Tibial nerve (tissue), 4 donors: ENCODE measurements around the gene SLC25A43. TPM values are rescaled to one million over a fixed set of nuclear protein-coding genes. Genes with fewer than 3 reads are reported as not detected.
"Not testable (repeated sequence)": the region's sequence is repeated elsewhere in the genome, so short reads cannot be mapped to it uniquely, and the experiment has no call there.

ENCODE experiments used
- DNase-seq, 2 donors: peaks; one replicate each; pipeline ENCODE4 v3.0.0-alpha.2; 2019; ENCODE audit warnings: low spot score in 2 of 2
- H3K27ac ChIP-seq, 4 donors: fragments of 200-600 bp; sonication (generic) in 3 of 4; one replicate each; pipeline ENCODE4 v1.5.1; 2017 to 2019; ENCODE audit warnings: mild to moderate bottlenecking in 1 of 4
- H3K27me3 ChIP-seq, 2 donors: fragments of 200-600 bp; sonication (generic) in 1 of 2; one replicate each; pipeline versions ENCODE4 v1.5.1 to v1.6.0; 2017 to 2019
- H3K36me3 ChIP-seq, 3 donors: fragments of 200-600 bp; sonication (generic); one replicate each; pipeline ENCODE4 v1.5.1; 2018 to 2019
- H3K4me1 ChIP-seq, 4 donors: fragments of 200-600 bp; sonication (generic) in 3 of 4; one replicate each; pipeline ENCODE4 v1.5.1; 2017 to 2019
- H3K4me3 ChIP-seq, 4 donors: fragments of 200-600 bp; sonication (generic) in 3 of 4; one replicate each; pipeline ENCODE4 v1.5.1; 2017 to 2019; ENCODE audit warnings: mild to moderate bottlenecking in 1 of 4, moderate library complexity in 1 of 4
- H3K9me3 ChIP-seq, 4 donors: fragments of 200-600 bp; sonication (generic) in 3 of 4; one replicate each; pipeline ENCODE4 v1.5.1; 2017 to 2019
- CTCF ChIP-seq, 5 experiments: fragments of 200-600 bp in 3 of 5; fragments of 450-650 bp in 2 of 5; sonication (generic) in 3 of 5; IDR thresholded peaks; one replicate each; pipeline ENCODE4 v1.5.1; 2016 to 2019; ENCODE audit warnings: antibody characterized with exemption in 5 of 5, mild to moderate bottlenecking in 3 of 5, moderate library complexity in 2 of 5
- EP300 ChIP-seq, 2 donors: sonication (generic); formaldehyde crosslinking; IDR thresholded peaks; one replicate each; pipeline ENCODE4 v1.6.1; 2017; ENCODE audit warnings: antibody characterized with exemption in 2 of 2, mild to moderate bottlenecking in 1 of 2
- POLR2A ChIP-seq, 2 donors: fragments of 450-650 bp; IDR thresholded peaks; one replicate each; pipeline ENCODE4 v1.6.1; 2017; ENCODE audit warnings: antibody characterized with exemption in 2 of 2, mild to moderate bottlenecking in 2 of 2, moderate library complexity in 2 of 2
- WGBS, 2 donors: methylation state at CpG; one replicate each; pipeline ENCODE4 v1.1.5; 2018; 5-methylcytosine and 5-hydroxymethylcytosine counted together
- total RNA-seq, 4 donors: library from RNA; depleted of rRNA; stranded (reverse); fragments of >200 nt; gene quantifications; one replicate each; pipeline ENCODE4 v1.1.0, GENCODE V29; 2016

Gene SLC25A43
- total RNA-seq, 4 donors from 2014 or later: 37.8 to 46.8 (median 45.5) TPM

DNA sequence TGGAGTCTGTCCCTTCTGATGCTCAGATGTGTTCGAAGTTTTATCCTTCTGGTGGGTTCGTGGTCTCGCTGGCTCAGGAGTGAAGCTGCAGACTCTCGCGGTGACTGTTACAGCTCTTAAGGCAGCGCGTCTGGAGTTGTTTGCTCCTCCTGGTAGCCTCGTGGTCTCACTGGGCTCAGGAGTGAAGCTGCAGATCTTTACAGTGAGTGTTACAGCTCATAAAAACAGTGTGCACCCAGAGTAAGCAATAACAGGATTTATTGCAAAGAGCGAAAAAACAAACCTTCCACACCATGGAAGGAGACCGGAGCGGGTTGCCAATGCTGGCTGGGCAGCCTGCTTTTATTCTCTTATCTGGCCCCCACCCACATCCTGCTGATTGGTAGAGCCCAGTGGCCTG is 87.6 kb downstream of the SLC25A43 start:
- no peak for DNase-seq
- Histone ChIP-seq H3K27me3 (no peaks in the 10 kb centered on the region), H3K27ac (no peak overlapping the region), H3K36me3 (no peaks in the 10 kb centered on the region), H3K4me3 (no peak overlapping the region), H3K9me3 (no peaks in the 10 kb centered on the region), H3K4me1 (no peaks in the 10 kb centered on the region)
- no peak for TF ChIP-seq CTCF (IDR thresholded peaks at IDR 0.05)
- WGBS, 2 donors: 60 to 73% methylated on average over 2 to 11 of the region's 11 CpGs

- not testable (repeated sequence) for H3K36me3 ChIP-seq, H3K4me3 ChIP-seq, H3K9me3 ChIP-seq, H3K27me3 ChIP-seq, H3K27ac ChIP-seq, DNase-seq, H3K4me1 ChIP-seq
- whole genome bisulfite sequencing, 2 donors: 91% methylated on average over 22 of the region's 24 CpGs; no CpG with 5 or more reads in 1 of the 2 donors
These were observed 88.6 kb downstream of the SLC25A43 start for GRCh38 chrX:119487766-119488165.

DNA sequence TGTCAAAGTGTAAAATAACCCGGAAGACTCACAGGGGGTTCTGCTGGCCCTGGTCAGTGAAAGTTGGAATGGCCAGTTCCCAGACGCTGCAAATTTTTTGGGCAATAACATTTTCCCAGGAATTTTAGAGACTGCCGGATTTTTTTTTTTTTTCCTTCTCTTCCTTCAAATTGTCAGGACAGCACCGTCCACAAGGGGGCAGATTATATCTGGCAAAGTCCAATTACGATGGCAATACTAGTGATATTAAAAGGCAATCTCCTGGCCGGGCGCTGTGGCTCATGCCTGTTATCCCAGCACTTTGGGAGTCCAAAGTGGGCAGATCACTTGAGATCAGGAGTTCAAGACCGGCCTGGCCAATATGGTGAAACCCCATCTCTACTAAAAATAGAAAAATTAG is 89.6 kb downstream of the SLC25A43 start:
- Histone ChIP-seq H3K36me3 (no peaks in the 10 kb centered on the region), H3K27me3 (no peaks in the 10 kb centered on the region), H3K4me1 (no peaks in the 10 kb centered on the region), H3K27ac (no peak overlapping the region), H3K9me3 (no peaks in the 10 kb centered on the region), H3K4me3 (no peak overlapping the region)
- peak; percentile 26 to 72 for DNase-seq
- TF ChIP-seq POLR2A (IDR thresholded peaks at IDR 0.05): no peak
- TF ChIP-seq EP300 (IDR thresholded peaks at IDR 0.05): no peak
- peak; percentile 43 to 51 (median 49) for TF ChIP-seq CTCF (IDR thresholded peaks at IDR 0.05)
- 16 to 39% methylated on average over 8 of the region's 8 CpGs for WGBS, 2 donors

GRCh38 chrX:119489212-119490074 is 90.3 kb downstream of the SLC25A43 start:
- no peak overlapping the region for H3K4me3 ChIP-seq
- no peaks in the 10 kb centered on the region for H3K36me3 ChIP-seq
- no peak overlapping the region for H3K27ac ChIP-seq
- no peaks in the 10 kb centered on the region for H3K9me3 ChIP-seq
- H3K27me3 ChIP-seq: no peaks in the 10 kb centered on the region
- DNase-seq: no peak
- 87 to 88% methylated on average over 13 of the region's 13 CpGs for WGBS, 2 donors
- H3K4me1 ChIP-seq: no peaks in the 10 kb centered on the region
- TF ChIP-seq POLR2A (IDR thresholded peaks at IDR 0.05) (no peak), EP300 (IDR thresholded peaks at IDR 0.05) (no peak), CTCF (IDR thresholded peaks at IDR 0.05) (no peak)

DNA sequence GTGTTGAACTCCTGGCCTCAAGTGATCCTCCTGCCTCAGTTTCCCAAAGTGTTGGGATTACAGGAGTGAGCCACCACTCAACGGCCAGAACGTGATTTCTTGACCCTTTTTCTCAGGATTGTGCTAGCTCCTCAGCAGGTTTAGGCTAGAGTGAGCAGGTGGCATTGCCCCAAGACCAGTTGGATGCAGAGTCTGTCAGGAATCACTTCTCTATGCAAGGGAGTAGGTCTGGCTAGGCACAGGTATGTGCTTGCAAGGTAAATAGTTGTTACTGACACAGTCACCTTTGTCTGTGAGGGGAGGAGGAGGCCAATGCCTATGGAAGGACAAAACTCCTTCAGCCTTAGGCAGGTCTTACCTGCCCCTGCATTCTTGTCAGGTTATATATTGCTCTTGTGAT is 93.3 kb downstream of the SLC25A43 start:
- WGBS, 2 donors: 68 to 71% methylated on average over 2 of the region's 2 CpGs
- Histone ChIP-seq H3K27ac (no peak overlapping the region), H3K27me3 (no peaks in the 10 kb centered on the region), H3K4me1 (no peaks in the 10 kb centered on the region), H3K4me3 (no peak overlapping the region), H3K36me3 (no peaks in the 10 kb centered on the region), H3K9me3 (no peaks in the 10 kb centered on the region)
- DNase-seq: no peak
- TF ChIP-seq CTCF (IDR thresholded peaks at IDR 0.05): no peak
- TF ChIP-seq POLR2A (IDR thresholded peaks at IDR 0.05): no peak
- TF ChIP-seq EP300 (IDR thresholded peaks at IDR 0.05): no peak

DNA sequence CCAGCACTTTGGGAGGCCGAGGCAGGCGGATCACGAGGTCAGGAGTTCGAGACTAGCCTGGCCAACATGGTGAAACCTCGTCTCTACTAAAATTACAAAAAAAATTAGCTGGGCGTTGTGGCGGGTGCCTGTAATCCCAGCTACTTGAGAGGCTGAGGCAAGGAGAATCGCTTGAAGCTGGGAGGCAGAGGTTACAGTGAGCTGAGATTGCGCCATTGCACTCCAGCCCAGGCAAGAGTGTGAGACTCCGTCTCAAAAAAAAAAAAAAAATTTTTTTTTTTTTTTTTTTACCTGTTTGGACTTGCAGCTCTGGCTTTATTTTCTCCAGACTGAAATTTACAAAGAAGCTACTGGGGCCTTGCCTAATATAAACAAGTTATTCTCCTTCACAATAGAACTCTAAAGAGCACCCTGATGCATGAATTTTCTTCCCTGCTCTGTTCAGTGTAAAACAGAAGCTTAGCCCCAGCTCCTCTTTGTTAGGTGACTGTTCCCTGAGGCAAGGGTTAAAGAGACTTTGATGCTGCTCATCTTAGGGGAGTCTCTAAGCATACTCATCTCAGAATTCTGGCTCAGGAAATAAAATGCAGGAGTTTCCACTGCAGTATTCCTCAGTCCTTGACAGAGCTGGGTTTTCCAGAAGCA is 94.8 kb downstream of the SLC25A43 start:
- DNase-seq, H3K9me3 ChIP-seq, H3K36me3 ChIP-seq, H3K4me3 ChIP-seq, H3K27ac ChIP-seq, H3K27me3 ChIP-seq, H3K4me1 ChIP-seq: not testable (repeated sequence)
- WGBS, 2 donors: 78 to 86% methylated on average over 10 of the region's 10 CpGs
